PFSK-1 (cell line): ENCODE data around the gene IQCM.

Experiments
- POLR2AphosphoS5 ChIP-seq: IDR thresholded peaks from 2 replicates; pipeline ENCODE4 v1.6.1; 2012; ENCODE audit warnings: low read depth, mild to moderate bottlenecking, control low read depth, low read length, moderate library complexity
- TAF1 ChIP-seq: IDR thresholded peaks from 2 replicates; pipeline ENCODE4 v1.6.1; 2012; ENCODE audit warnings: low read length, control low read depth, borderline replicate concordance; ENCODE audit not compliant: insufficient read depth

- no peak for TF ChIP-seq POLR2AphosphoS5
- no peak for TF ChIP-seq TAF1
Observed at GRCh38 chr4:149719357-149719756, 96.3 kb downstream of the IQCM start.
